Gastroesophageal sphincter (tissue), 3 donors: ENCODE measurements around the gene ZNF860.

Source experiments
- CTCF ChIP-seq, 4 experiments: fragments of 200-600 bp in 2 of 4; fragments of 450-650 bp in 2 of 4; sonication (generic) in 1 of 4; IDR thresholded peaks; one replicate each; pipeline ENCODE4 v1.5.1; 2017 to 2019; ENCODE audit warnings: antibody characterized with exemption in 4 of 4, mild to moderate bottlenecking in 2 of 4, moderate library complexity in 2 of 4
- EP300 ChIP-seq: sonication (generic); formaldehyde crosslinking; IDR thresholded peaks from one replicate; pipeline ENCODE4 v1.6.1; 2017; ENCODE audit warnings: antibody characterized with exemption, mild to moderate bottlenecking
- POLR2A ChIP-seq, 2 donors: fragments of 450-650 bp; IDR thresholded peaks; one replicate each; pipeline ENCODE4 v1.6.1; 2017; ENCODE audit warnings: antibody characterized with exemption in 2 of 2, mild to moderate bottlenecking in 2 of 2, moderate library complexity in 1 of 2

GRCh38 chr3:31979001-31979697 is 2.4 kb upstream of the ZNF860 start:
- TF ChIP-seq POLR2A (IDR thresholded peaks at IDR 0.05) (no peak), CTCF (IDR thresholded peaks at IDR 0.05) (no peak), EP300 (no peak)
